Retina (tissue), 1 donor: ENCODE data around the gene GLRA2.

Experiments used
- DNase-seq: peaks from one replicate; pipeline ENCODE4 v3.0.0-alpha.2; 2016

GLRA2 gene

DNA sequence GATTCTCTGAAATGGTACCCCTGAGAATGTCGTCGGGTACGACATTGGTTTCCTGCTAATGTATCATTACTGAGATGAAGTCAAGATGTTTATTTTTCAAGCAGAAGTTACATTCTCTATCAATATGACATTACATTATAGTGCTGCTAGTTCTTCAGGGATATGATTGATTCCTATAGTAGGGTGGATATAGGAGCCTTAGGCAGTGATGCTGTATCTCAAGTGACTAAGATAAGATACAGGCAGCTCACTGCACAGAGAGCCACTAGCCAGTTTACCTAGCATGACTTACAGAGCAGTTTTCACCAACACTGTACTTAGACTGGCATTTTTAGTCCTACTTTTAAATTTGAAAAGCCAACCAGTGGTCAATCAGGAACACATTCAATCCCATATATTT is 188.6 kb downstream of the GLRA2 start:
- no peak for DNase-seq

DNA sequence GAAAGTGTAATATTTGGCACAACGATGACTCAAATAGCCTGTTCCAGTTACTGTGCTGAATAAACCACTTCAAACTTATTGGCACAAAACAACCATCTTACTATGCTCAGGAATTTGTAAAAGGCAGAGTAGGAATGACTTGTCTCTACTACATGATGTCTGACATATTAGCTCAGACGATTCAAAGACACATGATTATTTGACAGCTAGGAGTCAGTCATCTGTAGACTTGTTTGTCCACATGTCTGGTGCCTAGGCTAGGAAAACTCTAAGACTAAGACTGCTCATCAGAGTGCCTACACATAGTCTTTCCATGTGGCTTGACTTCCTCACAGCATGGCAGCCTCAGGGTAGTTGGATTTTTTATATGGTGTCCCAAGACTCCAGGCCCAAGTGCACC is 189.1 kb downstream of the GLRA2 start:
- no peak for DNase-seq

DNA sequence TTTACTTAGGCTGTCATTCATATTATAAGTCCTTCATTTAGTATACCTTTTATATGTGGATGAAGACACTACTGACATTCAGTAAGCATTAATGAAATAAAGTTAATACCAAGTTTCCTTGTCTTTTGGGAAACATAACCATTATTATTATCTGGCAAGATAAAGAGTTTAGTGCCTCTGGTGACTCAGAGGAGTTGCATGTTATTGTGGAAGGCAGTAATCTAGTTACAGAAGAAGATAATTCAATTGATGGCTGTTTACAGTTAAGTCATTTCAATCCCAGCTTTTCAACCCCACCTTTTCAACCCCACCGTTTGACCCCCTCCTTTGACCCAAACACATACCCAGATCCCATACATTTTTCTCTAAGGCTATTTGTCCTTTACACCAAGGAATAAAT is 199.7 kb downstream of the GLRA2 start:
- no peak for DNase-seq

DNA sequence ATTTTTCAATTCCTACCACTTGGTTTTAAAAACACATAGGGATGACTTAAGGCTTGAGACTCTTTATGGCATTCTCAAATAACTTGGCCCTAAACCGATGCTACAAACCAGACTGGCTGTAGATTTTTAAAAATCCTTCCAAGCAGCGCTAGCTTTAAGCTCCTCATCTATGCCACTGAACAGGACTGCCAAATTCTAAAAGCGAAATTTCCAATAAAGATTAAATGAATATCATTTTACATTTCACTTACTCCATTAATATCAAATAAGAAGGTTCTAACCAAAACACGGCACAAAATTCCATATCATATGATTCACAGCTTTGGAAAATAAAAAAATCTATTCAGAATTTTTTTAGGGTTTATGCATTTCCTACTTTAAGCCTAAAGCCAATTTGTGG is 209.3 kb downstream of the GLRA2 start:
- no peak for DNase-seq

DNA sequence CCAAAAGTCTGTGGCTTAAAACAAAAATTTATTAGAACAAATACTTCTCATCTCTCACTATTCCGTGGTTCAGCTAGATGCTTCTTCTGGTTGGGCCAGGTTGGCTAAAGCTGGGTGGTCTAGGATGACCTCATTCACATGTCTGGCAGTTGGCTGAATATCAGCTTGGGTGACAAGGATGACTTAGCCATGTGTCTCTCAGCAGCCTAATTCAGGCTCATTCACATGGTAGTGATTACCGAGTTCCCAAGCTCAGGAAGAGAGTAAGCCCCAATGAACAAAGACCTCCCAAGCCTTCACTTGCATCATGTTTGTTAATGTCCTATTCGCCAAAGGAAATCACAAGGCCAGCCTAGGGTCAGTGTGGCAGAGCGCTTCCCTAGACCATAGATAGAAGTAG is 224.1 kb downstream of the GLRA2 start:
- no peak for DNase-seq

DNA sequence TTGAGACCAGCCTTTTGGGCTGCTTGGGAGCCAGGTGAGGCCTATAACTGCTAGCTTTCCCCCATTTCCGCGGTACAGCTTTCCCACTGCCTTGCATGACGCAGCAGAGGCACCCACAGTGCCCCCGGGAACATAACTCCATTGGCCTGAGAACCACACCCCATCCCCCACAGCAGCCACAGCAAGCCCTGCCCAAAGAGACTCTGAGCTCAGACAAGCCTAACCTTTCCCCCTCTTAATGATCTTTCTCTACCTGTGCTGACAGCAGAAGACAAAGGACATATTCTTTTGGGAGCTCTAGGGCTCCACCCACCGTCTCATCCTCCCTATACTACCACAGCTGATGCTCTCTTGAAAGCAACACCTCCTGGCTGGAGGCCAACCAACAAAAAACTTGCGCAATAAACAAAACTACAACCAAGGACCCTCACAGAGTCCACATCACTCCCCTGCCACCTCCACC is 228.7 kb downstream of the GLRA2 start:
- no peak for DNase-seq

DNA sequence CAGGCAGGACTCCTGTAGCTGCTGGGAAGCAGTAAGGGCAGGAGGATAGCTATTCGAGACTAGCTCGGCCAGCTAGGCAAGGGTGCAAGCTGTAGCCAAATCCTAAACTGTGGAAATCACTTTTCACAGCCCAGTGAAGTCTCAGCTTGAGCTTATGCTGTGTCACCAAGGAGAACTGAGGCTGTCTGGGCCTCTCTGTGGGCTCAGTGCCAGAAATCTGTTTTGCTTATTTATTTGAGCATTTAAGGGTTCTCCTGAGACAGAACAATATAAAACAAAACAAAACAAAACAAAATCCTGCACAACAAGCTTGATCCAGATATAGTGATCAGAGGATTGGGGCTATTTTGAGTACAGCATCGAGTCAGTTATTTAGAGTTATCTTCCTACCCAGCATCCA is 246.1 kb downstream of the GLRA2 start:
- no peak for DNase-seq

DNA sequence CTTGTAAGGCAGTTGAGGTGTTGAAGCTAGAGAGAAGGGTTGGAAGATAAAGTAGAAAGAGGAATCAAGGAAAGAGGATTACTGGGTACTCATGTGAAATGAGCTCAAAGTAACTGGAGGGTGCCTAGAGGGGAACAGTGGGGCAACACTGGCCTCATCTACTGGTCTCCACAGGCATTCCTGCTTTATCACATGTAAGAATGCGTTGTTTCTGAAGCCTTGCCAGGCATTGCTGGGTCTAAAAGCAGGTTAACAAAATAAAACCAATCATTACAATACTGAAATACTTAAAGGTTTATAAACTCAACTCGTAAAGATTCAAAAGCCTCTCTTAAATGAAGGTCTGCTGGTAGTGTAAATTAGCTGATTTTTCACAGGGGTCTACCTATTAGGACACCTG is 247.6 kb downstream of the GLRA2 start:
- DNase-seq: no peak

DNA sequence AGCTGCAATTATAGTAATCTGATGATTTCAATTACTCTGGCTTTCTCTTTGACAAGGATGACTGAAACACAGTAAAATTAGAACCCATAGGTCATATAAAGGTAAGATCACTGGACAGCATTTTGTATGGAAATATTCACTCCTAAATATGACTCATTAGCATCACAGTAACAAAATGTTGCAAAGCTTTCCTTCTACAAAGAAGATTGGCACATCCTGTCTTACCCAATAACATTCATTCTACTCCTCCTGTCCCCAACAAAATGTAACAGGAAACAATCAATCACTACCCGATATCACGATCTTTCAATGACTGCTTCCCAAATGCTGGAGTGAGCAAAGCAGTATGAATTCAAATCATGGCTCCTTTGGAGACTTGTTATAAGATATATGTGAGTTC is 248.2 kb downstream of the GLRA2 start:
- DNase-seq: no peak

DNA sequence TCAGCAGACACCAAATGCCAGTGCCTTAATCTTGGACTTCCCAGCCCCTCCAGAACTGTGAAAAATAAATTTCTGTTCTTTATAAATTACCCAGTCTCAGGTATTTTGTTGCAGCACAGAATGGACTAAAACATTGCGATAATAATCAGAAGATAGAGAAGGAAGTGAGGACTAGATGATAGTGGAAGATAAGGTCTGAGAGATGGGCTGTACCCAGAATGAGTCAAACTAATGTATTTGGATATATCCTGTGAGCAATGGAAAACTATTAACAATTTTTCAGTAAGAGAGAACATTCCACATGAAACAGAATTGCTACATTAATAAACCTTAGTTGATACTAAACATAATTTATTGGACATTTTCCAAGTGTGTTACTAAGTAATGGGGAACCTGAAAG is 250.2 kb downstream of the GLRA2 start:
- DNase-seq: no peak
